ENCODE data around the gene UBR3.
A peak's percentile ranks its signal among the peaks of the same experiment; 100 is the strongest.

Gene UBR3

DNA sequence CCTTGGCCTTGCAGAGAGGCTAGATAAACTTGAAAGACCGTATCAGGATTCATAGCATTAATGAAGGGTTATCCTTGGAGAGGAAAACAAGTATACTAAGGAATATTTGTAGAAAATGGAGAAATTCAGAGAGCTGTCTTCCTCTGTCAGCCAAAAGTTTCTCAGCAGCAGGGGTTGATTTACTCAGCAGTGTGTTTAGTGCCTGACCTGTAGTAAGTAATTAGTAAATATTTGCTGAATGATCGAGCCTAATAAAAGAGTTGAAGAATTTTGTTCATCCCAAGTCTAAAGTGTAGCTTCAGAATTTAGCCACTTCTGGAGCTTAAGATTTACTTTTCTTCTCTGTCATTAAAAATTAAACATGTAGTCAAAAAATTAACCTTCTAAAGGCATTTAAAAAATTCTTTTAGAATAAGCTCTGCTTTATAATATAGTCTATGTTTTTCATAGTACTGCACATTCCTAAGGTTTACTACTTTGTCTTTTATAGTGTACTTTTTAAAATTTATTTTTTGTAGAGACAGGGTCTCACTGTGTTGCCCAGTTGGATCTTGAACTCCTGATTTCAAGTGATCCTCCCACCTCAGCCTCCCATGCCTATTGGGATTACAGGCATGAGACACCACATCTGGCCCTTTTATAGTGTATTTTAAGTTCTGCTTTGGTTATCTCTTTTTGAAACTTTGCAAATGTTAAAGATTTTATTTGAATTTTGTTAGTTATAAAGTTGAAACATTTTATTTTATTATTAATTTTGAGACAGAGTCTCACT is 212.3 kb downstream of the UBR3 start:
- no peak for DNase-seq

DNA sequence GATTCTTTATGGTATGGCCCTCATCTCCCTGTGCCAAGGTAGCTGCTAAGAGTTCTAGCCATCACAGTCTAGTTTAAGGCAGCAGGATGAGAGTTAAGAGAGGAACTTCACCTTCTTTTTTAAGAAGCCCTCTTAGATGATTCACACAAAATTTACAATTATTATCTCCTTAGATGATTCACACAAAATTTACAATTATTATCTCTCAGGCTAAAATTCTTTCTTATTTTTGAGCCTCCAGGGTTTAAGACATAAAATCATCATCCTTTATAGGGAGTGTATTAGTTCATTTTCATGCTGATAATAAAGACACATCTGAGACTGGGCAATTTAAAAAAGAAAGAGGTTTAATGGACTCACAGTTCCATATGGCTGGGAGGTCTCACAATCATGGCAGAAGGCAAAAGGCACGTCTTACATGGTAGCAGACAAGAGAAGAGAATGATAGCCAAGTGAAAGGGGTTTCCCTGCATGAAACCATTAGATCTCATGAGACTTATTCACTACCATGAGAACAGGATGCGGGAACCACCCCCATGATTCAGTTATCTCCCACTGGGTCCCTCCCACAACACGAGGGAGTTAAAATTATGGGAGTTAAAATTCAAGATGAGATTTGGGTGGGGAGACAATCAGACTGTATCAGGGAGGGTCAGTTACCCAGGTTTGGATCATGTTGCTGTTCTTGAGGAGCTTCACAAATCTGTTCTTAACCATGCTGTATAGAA is 217.7 kb downstream of the UBR3 start:
- DNase-seq, result no peak

DNA sequence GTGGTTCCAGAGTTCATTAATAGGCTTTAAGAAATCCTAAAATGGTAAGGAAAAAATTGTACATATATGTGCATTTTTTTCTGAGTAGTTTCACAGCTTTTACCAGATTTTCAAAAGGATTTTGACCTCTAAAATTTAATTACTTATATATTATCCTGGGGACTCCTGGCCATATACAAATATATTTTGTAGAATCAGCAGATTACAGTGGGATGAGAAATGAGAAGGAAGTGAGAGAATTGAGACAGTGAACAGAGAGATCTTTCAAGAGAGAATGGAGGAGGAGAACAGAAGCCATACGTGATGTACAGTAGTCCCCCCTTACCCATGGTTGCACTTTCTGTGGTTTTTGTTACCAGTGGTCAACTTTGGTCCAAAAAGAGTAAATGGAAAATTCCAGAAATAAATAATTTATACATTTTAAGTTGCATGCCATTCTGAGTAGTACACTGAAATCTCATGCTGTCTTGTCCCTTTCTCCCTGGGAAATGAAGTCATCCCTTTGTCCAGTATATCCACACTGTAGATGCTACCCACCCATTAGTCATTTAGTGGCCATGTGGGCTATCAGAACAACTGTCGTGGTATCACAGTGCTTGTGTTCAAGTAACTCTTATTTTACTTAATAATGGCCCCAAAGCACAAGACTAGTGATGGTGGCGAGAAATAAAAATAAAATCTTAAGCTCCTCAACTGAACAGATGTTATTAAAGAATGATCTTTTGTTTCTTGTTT is 220.2 kb downstream of the UBR3 start:
- no peak for DNase-seq

DNA sequence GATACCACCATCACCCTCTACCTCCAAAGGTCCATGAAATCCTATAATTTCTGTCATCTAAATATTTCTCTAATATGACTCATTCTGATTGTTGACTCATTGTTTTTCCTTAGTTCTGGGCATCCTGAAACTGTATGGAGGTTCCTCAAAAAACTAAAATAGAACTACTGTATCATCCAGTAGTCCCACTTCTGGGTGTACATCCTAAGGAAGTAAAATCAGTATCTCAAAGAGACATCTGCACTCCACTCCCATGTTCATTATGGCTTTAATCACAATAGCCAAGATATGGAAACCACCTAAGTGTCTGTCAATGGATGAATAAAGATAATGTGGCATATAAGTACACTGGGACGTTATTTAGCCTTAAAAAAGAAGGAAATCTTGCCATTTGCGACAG is 224.9 kb downstream of the UBR3 start:
- DNase-seq, result no peak

DNA sequence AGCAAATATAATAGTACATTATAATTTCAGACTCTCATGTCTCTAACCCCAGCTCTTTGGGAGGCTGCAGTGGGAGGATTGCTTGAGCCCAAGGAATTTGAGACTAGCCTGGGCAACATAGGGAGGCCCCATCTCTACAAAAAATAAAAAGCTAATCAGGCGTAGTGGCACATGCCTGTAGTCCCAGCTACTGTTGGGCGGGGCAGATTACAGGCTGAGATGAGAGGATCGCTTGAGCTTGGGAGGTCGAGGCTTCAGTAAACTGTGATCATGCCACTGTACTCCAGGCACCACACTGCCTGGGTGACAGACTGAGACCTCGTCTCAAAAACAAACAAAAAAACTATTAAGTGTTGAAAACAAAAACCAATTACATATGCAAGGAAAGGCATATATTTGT is 227.7 kb downstream of the UBR3 start:
- DNase-seq, result no peak

DNA sequence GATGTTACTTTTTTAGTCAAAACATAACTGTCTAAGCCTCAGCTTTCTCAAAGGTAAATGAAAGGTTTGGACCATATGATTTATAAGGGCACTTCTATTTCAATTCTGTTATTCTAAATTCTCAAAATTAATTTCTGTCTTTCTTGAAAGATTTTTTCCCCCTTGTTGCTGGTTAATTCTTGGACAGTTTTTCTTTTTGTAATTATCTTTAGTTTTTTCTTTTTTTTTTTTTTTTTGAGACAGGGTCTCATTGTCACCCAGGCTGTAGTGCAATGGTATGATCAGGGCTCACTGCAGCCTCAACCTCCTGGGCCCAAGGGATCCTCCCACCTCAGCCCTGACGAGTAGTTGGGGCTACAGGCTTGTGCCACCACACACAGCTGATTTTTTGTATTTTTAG is 229.6 kb downstream of the UBR3 start:
- no peak for DNase-seq

DNA sequence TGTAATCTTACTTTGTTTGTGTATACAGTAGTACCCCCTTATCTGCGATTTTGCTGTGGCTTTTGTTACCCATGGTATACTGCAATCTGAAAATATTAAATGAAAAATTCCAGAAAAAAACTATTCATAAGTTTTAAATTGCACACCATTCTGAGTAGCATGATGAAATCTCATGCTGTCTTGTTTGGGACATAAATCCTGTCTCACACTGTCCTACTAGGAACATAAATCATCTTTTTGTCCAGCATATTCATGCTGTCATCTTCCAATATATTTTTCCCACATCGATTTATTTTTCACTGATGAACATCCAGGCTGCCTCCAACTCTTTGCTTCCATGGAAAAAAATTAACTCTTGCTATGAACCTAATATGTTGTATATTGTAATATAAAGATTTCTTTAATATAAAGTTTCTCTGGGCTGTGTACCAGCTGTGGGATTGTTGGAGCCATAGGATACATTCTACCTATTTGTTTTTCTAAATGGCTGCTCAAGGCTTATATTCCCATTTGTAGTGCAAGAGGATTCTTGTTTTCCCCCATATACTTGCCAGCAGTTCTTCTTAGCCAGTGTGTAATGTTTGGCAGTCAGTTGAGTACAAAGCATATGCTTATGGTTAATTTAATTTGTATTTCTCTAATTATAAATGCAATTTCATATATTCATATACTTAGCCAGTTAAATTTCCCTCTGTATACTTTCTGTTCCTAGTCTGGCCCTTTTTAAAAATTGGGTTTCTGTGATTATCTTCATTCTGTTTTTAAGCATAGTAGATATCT is 236.4 kb downstream of the UBR3 start:
- DNase-seq, result no peak

DNA sequence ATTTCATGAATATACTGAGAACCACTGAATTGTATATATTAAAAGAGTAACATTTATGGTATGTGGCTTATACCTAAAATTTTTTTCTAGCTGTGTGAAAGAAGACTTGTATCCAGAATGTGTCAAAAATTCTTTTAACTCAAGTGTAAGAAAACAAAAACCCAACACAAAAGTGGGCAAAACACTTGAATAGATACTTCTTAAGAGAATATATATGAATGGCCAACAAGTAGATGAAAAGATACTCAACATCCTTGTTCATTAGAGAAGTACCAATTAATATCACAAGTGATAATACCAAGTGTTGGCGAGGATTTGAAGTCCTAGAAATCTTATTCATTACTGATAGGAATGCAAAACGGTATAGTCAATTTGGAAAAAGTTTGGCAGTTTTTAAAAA is 243.5 kb downstream of the UBR3 start:
- DNase-seq, result no peak

DNA sequence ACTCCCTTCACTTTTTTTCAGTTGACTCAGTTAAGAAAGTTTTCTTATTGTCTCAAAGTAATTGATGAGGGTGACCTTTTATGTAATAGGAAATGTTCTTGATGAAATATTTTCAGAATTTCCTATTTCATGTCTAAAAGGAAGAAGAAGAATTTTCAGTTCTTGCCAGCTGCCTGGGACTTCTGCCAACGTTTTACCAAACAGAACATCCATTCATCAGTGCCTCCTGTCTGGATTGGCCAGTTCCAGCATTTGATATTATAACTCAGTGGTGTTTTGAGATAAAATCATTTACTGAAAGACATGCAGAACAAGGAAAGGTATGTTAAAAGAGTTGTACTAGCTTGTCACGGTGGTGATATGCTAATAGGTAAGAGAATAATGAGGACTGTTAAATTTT is 246.0 kb downstream of the UBR3 start:
- DNase-seq, result peak in 41 of 56 donors; percentile 1 to 83 (median 30)

DNA sequence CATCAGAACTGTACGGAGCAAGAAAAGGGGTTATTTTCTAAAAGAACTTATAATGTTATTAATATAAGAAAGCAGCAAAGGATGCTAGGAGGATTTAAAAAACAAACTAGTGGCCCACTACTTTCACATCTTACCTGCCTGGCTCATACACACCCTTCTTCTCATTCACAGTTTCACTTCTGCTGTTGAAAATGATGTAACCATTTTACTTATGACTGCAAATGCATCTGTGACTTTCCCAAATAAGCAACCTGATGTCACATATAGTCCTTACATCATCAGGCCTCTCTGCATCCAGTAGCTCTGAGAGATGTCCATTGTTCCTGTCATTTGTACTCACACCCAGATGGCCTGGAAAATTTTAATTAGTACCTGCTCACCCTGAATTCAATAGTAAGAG is 248.9 kb downstream of the UBR3 start:
- DNase-seq, result no peak

DNA sequence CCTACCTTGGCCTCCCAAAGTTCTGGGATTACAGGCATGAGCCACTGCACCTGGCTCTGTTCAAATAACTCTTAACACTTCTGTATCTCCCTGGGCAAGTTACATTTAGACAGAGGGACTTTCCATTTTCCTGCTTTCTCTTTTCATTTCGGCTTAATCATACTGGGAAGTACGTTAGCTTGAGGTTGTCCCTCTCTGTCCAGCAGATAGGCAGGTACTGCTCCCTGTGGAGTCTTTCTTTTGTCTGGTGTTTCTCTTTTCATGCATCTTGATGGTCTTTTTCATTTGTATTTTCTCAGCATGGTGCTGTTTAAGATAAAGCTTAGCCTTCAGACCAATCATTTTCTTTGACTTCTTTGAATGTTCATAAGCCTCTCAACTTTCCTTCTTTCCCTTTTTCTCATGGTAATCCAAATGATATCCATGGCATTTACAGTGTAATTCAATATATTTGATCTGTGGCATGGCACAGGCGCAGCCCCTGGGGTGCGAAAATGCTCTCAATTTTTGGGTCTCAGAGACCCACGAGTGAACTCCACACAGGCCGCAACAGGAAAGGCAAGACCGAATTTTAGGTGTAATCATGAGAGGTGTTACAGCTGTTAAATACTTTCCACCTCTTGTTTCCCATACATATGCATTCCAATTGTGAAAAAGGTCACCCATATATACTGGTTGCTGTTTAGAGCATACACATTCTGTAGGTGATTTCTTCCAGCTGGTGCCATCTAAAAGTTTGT is 250.7 kb downstream of the UBR3 start:
- no peak for DNase-seq

DNA sequence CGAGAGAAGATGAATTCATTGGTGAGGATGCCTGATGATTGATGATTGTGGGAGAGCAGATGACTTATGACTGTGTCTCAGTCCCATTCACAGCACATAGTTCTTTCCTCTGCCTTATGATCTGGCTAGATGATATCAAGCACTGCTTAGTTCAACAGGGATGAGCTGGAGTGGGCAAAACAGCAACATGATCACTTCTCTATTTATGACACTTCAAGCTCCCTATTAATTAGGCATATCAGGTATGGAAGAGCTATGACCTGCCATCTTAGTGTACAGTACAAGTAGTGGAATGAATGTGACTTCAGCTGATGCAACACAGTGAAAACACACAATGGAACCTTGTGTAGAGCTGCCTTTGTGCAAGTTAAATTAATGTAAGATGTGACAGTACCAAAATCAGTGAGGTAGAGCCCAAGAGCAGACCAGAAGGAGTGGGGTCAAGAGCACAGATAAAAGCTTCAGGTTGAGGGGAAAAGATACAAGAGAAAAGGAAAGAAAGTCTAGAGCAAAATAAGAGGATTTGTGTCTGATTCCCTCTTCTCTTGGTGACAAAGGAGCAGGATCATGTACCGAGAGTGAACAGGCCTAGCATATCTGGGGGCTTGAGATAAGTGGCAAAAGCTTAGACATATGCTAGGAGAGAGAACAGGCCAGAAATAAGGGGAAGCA is 257.7 kb downstream of the UBR3 start:
- DNase-seq, result no peak

DNA sequence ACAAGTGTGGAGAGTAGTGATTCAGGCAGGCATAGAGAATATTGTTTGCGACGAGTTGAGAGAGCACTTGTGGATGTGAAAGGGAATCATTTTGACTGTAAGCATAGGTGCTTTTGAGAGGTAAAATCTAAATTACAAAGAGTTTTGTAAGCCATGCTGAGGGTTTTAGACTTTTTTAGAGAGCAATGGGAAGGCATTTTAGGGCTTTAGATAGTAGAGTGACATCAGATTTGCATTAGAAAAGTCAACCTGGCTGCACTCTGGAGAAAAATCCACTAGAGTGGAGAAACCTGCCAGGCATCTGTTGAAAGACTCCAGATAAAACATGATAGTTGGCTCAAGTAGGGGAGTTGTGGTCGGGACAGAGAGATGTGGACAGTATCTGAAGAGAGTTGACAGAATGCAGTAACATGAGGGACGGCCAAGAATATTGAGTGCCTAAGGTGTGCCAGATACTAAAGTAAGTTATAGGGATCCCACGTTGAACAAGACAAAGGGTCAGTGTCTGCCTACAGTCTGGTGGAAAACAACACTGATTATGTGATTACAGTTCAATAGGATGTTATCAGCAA is 258.9 kb downstream of the UBR3 start:
- no peak for DNase-seq

DNA sequence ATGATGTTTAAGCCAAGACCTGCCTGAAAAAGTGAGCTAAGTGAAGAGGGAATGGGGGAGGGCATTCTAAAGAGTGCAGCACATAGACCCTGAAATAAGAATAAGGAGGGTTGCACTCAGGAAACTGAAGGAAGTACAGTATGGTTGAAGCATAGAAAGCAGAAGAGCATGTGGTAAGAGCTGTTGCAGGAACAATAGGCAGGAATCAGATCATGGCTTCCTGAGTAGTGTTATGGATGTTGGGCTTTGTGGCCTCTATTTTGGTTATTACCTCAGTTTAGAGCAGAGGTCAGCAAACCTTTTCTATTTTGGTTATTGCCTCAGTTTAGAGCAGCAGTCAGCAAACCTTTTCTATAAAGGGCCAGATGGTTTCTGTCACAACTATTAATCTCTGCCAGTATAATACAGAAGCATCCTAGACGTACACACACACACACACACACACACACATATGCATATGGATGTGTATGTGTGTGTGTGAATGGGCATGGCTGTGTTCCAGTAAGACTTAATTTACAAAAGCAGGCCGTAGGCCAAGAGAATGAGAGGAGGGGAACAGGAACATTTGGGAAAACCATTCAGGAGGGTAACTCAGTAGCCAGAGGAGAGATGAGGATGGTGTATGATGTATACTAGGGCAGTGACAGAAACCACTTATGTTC is 259.6 kb downstream of the UBR3 start:
- DNase-seq, result no peak

DNA sequence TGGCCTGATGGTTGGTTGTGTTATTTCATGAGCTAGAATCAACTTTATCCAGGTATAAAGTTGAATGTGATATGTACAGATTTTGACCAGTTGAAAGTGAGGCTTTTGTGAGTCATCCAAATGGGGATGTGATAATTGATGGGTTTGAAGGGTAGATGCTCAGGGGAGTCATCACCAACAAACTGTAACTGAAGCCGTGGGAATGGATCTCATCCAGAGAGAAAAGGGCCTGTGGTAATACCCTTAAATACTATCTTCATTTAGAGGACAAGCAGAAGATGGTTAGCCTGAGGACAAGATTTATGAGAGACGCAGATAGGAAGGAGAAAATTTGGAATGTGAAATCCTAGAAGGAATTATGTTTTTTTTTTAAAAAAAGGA is 260.1 kb downstream of the UBR3 start:
- no peak for DNase-seq

DNA sequence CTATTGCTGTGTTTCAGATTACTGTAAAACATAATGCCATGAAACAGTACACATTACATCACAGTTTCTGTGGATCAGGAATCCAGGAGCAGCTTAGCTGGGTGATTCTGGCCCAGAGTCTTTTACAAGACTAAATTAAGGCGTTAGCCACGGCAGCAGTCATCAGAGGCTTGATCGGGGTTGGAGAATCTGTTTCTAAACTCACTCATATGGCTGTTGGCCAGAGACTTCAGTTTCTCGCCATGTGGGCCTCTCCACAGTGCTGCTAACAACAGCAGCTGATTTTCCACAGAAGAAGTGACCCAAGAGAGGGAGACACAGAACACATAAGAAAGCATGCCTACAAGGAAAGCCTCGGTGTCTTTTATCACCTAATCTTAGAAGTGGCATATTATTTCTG is 261.5 kb downstream of the UBR3 start:
- peak in 5 of 56 donors; percentile 0 to 6 (median 1) for DNase-seq

DNA sequence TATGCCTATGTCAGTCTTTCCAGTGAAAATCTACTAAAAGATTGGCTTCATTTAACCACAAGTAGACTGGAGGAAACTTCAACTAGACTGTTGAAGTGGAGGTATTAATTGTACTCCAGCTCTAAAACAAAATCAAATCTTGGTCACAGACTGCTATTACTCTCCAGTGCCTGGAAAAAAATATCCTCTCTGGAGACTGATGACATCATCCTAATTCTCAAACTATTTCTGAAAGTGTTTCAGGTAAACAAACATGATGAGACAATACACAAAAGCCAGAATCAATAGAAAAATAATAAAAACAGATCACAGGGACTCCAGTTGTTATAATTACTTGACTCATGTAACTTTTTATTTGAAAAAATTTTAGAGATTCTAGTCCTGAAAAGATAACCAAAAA is 263.0 kb downstream of the UBR3 start:
- no peak for DNase-seq

DNA sequence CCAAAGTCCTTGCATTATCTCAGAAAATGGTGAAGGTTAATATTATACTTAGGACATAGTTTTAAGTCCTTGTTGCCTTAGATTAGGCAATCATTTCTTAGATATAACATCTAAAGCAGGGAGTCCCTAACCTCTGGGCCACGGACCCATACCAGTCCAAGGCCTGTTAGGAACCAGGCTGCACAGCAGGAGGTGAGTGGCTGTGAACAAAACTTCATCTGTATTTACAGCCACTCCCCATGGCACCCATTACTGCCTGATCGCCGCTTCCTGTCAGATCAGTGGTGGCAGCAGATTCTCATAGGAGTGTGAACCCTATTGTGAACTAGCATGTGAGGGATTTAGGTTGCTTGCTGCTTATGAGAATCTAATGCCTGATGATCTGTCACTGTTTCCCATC is 264.2 kb downstream of the UBR3 start:
- no peak for DNase-seq

DNA sequence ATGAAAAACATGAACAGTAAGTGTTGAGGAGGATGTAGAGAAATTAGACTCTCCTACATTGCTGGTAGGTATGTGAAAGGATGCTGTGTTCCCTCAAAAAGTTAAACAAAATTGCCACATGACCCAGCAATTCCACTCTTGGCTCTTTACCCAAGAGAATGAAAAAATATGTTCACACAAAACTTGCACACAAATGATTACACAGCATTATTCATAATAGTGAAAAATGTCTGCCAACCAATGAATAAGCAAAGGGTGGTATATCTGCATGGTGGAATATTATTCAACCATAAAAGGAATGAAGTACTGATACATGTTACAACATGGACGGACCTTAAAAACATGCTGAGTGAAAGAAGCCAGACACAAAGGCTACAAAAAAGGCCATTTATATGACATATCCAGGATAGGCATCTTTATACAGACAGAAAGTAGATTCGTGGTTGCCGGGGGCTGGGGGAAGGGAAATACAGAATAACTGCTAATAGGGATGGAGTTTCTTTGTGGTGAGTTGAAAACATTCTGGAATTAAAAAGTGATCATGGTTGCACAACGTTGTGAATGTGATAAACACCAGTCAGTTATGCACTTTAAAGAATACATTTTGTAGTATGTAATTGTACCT is 265.3 kb downstream of the UBR3 start:
- DNase-seq, result no peak
